ENCODE data around the gene NUFIP1. TPM values are rescaled to one million over a fixed set of nuclear protein-coding genes. Genes with fewer than 3 reads are reported as not detected.
"Not testable (repeated sequence)": the region's sequence is repeated elsewhere in the genome, so short reads cannot be mapped to it uniquely, and the experiment has no call there.

Gene NUFIP1
- polyA plus RNA-seq, 1 donor = 14.5 TPM

DNA sequence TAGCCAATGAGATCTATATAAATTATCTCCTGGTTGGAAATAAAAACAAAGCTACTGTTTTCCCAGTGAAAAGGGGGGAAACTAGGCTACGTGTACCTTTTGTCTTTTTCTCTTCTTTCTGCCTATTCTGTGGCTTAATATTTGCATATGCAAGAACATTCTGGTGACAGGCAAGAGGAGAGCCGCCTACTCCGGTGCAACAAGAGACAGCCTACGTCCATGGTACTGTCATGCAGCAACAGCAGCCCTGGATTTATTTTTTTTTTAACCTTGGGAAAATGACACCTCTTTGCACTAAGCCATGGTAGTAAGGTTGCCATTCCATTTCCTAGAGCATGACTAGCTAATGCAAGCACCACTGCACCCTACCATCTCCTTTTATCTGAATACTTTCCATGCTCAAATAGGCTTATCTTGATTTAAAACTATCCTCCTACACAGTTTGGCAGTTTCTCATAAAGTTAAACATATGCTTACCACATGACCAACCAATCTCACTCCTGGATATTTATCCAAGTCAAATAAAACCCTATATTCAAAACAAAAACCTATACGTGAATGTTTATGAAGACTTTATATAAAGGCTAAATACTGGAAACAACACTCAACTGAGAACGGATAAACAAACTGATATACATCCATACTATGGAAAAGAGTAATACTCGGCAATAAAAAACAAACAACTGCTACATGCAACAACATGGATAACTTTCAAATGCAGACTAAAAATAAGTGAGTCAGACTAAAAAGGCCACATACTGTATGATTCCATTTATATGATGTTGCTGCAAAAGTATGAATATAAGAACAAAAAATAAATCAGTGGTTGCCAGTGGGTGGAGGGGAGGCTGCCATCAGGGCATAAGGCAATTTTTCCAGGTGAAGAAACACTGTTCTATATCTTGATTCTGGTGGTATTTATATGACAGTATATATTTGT is 17.3 kb downstream of the NUFIP1 start:
- DNase-seq = no peak

DNA sequence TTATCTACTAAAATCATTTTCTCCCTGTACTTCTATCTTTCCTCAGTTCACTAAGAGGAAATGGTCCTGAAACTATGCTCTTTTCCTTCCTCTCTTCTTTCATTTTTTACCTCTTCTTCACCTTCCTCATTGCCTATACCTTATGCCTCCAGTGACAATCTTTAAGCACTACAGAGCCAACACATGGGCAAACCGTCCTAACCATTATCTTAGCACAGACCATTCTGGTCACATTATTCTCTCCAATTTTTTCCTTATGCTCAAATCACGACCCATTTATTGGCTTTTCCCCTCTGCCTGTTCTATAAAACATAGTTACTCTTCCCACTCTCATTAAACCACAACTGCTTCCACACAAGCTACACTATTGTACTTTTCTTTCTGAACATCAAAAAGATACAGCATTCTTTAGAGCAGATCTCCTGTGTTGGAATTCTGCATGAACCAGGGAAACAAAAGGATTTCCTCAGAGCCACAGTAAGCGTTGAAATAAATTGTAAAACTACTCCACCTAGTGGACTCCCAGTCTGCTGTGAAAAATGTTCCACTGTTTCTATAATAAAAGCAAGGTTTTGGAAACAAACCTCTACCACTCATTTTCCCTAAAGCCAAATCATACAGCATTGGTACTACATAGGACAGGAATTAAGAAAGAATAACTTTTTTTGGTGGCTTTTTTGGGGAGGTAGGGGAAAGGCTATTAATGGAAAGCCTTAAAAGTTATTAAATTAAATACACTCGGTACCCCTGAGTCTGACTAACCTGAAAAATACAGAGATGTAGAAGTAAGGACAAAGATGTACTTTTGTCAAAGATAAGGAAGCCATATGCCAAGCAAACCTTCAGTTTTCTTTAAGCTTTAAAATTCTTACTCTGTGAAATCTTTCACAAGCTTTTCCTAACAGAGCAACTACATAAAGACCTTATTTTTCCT is 19.5 kb downstream of the NUFIP1 start:
- peak; percentile 80 for DNase-seq

DNA sequence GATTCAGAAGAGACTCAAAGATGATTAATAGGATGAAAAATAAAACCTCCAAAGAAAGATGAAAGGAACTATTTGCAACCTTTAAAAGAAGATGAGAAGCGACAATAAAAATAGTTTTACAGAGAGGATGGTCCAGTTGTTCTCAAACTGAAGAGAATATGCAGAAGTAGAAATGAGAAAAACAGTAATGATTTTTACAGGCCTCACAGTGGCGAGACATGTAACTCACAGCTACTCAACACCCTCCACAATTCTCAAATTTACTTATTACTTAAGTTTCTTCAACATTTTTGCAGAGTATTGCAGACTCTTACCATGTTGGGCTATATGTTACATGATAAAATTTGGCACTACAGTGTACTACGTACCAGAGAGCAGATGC is 20.8 kb downstream of the NUFIP1 start:
- DNase-seq = no peak

DNA sequence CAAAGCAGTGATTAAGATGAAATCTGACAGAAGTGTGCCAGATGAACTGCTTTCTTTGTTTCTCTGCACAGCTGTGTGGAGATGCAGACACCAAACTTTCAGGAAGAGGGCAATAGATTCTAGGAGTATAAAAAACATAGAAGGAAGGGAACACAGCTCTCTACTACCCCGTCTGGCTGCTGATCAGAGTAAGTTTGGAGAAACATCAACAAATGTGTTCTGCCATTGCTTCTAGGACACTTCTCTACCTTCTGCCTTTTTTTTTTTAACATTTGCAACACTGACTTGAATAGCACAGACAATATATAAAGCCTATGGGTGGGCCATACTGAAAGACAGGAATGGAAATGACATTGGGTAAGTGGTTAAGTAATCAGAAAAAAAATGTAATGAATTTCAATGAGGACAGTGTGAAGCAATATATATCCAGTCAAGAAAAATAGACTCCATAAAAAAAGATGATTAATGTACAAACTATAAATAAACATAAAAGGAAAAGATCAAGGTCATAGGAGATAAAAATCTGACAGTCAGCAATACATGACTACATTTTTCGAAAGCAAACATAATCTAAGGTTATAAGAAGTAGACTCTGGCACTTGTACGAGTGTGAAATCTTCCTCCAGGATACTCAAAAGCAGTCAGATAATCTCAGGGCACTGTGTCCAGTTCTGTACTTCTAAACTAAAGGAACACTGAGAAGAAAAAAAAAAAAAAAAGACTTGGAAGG is 21.4 kb downstream of the NUFIP1 start:
- no peak for DNase-seq

DNA sequence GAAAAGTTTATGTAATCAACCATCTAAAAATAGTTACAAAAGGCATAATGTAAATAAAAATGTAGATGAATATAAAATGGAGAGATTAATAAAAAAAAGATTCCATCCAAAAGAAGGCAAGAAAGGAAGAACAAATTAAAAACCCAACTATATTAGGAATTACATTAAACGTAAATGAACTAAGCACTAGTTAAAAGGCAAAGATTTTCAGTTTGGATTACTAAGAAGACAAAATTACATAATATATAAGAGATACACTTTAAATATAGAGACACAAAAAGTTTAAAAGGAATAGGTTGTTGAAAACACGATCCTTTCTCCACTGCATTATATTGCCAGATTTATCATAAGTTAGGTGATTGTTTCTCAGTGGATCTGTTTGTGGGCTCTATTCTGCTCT is 27.3 kb downstream of the NUFIP1 start:
- no peak for DNase-seq

DNA sequence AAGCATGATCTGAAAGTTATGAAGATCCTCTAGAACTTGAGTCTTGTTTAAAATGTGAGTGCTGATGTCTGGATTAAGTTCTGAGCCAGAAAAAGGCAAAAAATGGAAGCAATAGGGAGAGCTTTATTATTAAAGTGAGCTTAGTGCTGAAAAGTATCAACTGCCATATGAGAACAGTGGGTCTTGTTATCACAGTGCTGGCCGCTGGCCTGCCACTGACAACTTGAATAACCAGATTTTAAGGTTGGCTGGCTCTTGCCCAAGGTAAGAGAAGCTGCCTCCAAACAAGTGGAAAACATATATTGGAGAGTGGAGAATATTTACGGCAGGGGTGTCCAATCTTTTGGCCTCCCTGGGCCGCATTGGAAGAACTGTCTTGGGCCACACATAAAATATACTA is 33.9 kb downstream of the NUFIP1 start:
- no peak for DNase-seq

DNA sequence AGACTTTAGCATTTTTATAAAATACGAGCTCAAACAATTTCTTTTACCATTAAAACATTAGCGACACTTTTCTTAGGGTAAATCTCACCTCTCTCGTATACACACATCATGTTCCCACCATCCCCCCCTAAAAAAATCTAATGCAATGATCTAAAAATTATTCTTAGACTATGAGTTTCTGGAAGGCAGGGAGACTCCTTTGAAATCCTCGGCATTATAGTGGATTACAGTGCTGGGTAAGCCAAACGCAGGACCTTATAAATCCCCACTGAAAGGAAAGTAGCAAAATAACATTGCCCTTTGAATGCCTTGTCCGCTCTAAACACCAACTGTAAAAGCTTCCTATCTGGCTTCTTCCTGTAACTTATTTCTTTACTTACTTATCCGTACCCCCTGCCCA is 35.0 kb downstream of the NUFIP1 start:
- no peak for DNase-seq

DNA sequence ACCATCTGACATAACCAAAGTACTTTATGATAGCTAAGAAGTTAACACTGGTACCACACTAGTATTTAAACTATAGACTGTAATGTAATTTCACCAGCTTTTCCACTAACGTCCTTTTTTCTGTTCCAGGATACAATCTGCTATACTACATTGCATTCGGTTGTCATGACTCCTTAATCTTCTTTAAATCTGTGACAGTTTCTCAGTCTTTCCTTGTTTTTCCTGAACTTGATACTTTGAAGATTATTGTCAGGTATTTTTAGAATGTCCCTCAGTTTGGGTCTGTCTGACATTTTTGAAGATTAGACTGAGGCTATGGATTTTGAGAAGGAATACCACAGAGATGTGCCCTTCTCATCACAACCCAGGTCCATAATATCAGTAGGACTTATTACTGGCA is 36.6 kb downstream of the NUFIP1 start:
- DNase-seq = no peak

DNA sequence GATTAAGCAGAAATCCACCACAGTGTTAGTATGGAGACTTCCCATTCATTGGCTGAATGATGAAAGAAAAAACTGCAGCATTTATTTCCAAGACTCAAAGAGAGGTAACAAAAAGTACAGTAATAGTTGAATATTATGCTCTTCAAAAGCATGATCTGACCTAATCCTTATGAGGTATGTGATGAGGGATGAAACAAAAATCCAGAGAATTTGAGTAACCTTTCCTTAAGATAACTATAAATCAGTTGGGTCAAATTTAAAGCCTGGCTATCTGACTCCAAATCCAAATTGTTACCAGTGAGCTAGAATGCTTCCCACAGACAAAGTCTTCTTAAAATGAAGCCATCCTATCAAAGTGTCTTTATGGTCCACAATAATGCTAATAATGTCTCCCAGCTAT is 38.1 kb downstream of the NUFIP1 start:
- no peak for DNase-seq

DNA sequence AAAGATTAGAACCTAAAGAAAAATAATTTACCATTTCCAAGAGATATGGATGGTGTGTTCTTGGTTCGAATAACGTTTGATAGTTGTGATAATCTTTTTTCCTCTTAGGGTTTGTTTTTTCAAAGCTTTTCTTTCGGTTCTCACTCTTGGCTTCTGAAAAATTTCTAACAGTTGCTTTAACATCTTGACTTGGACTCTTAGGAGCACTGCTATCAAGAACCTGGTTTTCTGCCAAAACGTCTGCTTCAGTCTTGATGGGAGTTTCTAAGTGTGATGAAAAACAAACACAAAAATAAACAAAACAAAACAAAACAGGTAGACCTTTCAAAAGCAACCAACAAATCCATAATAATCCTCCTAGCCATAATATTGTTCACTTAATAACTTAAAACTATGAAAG is 45.9 kb downstream of the NUFIP1 start:
- not testable (repeated sequence) for DNase-seq

DNA sequence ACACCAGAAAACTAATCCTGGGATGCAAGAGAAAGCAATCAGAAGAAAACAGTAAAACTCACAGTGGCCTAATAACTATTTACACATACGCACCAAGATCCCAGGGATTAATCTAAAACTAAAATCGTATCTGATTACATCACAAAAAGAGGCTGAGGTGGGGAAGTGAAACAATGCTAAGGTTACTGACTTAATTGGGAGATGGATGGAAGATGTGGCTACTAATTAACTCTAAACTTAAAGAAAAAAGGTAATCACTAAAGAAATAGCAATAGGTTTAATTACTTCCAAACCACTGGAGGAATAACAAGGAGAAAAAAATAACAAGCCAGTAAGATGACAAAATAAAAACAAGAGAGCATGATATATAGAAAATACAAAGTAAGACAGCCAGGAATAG is 50.4 kb downstream of the NUFIP1 start:
- no peak for DNase-seq

DNA sequence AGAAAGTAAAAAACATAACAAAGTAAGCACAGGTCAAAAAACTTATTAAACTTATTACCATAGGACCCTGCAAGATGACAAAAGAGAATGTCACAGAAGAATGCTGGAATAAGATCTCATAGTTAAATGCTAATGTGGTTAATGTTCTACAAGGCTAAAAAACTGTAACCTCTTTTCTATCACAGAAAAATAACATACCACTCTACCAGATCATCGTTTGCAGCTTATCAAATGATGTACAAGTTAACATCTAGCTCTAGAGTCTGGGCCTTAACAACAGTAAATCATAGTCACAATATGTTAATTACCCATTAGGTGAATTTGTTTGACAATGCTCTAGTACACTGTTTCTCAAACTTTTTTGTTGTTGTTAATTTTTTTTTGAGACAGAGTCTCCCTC is 53.0 kb downstream of the NUFIP1 start:
- DNase-seq = no peak

DNA sequence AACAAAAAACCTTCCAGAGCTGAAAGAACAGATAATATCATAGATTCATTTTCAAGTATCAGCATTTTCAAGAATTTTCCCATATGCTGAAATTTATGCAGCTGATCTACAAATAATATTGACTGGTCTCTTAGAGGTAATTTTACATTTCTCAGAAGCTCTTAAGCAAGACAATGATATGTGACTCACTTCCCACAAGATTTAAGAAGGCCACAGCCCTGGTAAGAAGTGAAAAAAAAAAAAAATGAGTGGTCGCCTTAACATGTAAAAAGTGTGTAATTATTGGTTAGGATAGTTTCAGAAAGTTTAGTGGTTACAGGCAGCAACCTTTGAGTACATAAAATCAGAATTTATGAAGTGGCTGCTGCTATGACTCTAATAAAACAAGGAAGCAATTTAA is 54.5 kb downstream of the NUFIP1 start:
- no peak for DNase-seq

DNA sequence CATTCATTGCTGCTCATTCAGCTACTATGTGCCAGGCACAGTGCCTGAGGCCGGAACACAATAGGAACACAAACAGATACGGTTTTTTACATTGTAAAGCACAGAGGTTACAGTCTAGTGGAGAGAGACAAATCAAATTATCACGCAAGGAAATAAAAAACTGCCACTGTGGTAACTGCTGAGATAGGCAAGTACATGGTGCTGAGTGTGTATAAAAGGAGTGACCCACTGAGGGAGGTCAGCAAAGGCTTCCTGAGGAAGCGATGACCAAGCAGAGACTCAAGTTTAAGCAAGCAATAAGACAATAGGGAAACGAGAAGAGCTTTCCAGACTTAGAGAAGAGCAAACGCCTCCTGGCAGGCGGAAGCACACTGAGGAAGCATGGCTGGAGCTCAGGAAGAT is 56.4 kb downstream of the NUFIP1 start:
- no peak for DNase-seq

DNA sequence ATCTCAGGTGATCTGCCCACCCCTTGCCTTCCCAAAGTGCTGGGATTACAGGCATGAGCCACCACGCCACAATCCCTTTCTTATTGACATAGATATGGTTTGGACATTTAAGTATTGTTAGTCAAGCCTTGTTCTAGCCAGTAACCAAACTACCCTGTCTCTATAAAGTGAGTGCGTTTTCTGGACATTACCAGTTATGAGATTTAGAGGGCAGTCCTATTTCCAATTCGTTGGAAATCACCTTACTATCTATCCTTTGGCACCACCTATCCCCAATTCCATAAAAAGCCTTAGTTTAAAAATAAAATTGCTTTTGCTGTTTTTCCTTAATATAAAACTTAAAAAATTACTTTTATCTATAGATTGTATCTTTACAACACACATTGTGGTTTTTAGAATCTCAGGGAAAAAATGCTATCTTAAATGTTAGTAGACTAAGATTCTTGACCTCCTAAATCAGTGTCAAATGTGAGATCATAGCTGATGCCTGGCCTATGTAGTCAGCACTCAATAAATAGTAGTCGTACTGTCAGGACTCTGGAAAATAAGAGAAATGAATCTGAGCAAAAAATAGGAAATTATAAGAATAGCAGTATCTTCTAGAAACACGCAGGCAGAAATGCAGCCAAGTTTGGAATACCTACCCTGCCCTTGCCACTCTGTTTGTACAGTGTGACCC is 57.0 kb downstream of the NUFIP1 start:
- no peak for DNase-seq

DNA sequence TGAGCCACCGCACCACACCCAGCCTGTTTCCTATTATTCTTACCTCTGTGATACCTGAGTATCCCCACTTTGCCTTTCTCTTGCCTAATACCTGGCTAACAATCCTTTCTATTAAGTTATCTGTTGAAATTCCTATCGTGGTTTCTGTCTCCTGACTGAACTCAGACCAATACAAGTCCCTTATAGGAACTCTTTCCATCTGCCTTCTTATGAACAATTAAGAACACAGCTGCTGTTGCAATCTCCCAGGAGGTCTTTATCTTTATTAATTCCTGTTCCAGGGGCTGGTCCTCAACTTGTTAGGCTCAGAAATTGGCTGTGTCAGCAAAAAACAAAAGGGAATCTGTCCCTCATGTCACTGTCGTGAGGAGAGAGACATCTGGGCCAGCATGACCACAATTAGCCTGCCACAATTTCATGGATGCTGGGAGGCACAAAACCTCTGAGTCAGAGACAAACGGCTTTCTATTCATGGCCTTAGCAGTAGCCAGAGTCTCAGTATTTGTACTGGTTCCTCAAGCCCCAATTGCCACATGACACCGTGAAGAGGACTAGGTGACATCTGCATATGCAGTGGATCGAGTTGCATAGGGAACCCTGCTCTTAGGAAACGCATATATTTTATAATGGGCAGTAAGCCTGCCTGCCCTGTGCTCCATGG is 58.2 kb downstream of the NUFIP1 start:
- no peak for DNase-seq

DNA sequence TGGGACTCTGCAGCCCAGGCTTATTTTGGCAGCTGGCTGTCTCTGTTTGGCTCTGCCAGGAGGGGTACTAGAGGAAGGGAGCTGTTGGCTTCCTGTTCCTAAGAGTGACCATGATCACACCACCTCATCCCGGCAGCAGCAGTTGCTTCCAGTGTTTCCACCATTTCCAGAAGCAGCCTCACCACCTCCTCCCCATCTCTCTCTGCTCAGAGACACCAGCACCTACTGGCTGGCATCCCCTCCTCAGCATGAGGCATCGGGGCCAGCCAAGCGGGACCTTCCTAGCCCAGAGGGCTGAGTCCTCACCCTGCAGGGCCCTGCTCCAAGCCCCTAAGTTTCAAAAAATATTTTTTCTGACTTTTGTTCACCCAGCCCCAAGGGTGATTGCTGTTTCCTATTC is 59.0 kb downstream of the NUFIP1 start:
- DNase-seq = no peak

DNA sequence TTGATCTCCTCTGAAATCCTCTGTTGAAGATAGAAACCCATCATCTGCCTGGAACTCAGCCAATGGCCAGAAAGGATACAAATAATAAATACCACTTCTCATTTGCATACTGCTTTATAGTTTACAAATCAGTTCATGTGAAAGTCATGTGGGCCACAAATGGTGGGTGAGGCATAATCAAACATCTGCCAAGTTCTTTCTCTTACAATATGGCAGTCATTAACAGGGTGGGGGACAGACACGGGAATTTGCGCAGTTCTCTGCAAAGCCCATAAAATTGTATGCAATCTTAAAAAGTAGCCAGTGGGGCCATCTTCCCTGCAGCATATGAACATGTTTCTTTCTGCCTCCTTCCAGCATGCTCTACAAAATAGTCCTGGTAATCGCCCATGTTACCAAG is 59.6 kb downstream of the NUFIP1 start:
- DNase-seq = no peak

DNA sequence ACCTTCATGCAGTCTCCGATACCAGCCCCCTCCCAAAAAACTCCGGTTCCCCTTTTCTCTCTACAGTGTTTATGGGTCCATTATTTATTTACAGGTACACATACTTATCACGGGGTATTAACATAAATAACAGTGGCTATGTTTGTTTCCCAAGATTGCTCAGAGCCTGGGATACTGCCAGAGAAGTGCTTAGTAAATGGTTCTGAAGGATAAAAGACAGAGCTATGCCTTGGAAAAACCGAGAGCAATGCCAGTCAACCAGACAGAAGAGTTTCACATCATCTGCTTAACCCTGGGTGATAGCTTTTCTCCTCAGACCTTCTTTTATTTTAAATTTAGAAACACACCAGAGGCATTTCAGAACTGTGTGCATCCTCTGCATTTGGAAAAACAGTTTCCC is 61.3 kb downstream of the NUFIP1 start:
- no peak for DNase-seq

DNA sequence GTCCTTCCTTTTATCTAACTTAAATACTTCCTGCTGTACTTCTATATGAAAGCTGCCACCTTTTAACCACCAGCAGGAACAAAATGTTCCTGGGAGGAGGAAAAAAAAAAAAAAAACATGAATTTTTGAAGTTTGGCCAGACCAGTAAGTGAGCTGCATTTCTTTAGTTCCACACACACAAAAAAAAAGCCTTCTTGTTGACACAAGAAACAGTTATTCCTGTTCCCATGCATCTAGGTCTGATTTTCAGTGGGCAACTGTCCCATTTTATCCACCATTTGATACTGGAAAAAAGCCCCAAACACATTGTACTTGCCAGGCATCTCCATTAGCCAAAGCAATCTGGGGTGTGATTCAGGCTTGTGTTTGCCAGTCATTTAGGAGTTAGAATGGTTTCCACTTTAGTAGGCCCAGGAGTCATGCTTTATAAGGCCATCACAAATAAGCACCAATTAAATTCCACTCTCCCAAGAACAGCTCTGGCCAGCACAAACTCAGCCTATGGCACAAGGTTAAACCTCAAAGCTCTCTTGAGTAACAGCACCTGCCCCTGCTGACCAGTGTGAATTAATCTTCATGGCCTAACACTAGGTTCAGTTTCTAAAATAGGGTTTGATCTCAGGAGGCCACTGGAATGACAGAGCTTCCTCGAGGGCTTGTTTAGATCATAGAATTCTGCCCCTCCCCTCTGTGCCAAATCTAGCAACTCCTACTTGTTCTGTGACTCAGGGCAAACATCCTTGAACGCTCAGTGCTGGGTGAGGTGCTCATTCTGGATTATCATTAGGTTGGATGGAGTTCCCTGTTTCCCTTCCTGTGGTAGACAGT is 67.1 kb downstream of the NUFIP1 start:
- DNase-seq = no peak
